GM12874 (cell line): Measurements from ENCODE around the gene KAT6B.

Experiments used
- CTCF ChIP-seq: IDR thresholded peaks from 2 replicates; pipeline ENCODE4 v1.5.1; 2011; ENCODE audit warnings: low read depth, mild to moderate bottlenecking, control low read depth, low read length, moderate library complexity; ENCODE audit not compliant: insufficient read depth

KAT6B gene

GRCh38 chr10:74909670-74910069 lies 83.3 kb downstream of the KAT6B start:
- TF ChIP-seq CTCF = no peak

- TF ChIP-seq CTCF = no peak
Observed at GRCh38 chr10:74910241-74910975, 84.0 kb downstream of the KAT6B start.

GRCh38 chr10:74910976-74911350 lies 84.6 kb downstream of the KAT6B start:
- no peak for TF ChIP-seq CTCF

GRCh38 chr10:74912182-74912581 lies 85.8 kb downstream of the KAT6B start:
- TF ChIP-seq CTCF = no peak

GRCh38 chr10:74912682-74913081 lies 86.3 kb downstream of the KAT6B start:
- TF ChIP-seq CTCF = no peak

- no peak for TF ChIP-seq CTCF
Observed at GRCh38 chr10:74913377-74913979, 87.1 kb downstream of the KAT6B start.

GRCh38 chr10:74916283-74916682 lies 89.9 kb downstream of the KAT6B start:
- TF ChIP-seq CTCF = no peak
